K562 (cell line): ENCODE measurements around the gene TUBB4B. TPM values are rescaled to one million over a fixed set of nuclear protein-coding genes. Genes with fewer than 3 reads are reported as not detected.
A peak's percentile ranks its signal among the peaks of the same experiment; 100 is the strongest.

Source experiments
- ATAC-seq: fragments of 200-7000 bp; cut with Tn5 transposase; 3 replicates; pipeline ENCODE4 v1.9.1; 2020; ENCODE audit warnings: moderate library complexity
- BruUV-seq: library from RNA; stranded (reverse); fragments of 400-500 nt; replicated peaks from 2 replicates; lab custom pipeline; 2021; lab: Mats Ljungman, UMichigan
- CTCF ChIA-PET: fragments of 300-600 bp; formaldehyde crosslinking; extraction: SDS; loops from one replicate; lab custom pipeline; 2021; ENCODE audit warnings: low intra/inter-chr PET ratio; lab: Yijun Ruan, JAX
- POLR2A ChIA-PET: fragments of 300-600, 350-650 bp; sonication (Branson Sonifier 250); formaldehyde crosslinking; extraction: SDS; loops from one replicate; lab custom pipeline; 2021; ENCODE audit warnings: antibody characterized with exemption, inconsistent platforms; lab: Yijun Ruan, JAX
- DNase-seq, 4 experiments: peaks; one replicate each; pipeline versions ENCODE4 v3.0.0 to v3.0.0-alpha.2; 2011 to 2018; ENCODE audit warnings: low spot score in 3 of 4, mixed read lengths in 3 of 4; ENCODE audit errors: extremely low read depth in 1 of 4
- FAIRE-seq: peaks from 2 replicates; lab custom pipeline; 2011; peaks lifted over from hg19 to GRCh38; lab: Jason Lieb, UNC
- H2AFZ ChIP-seq: 2 replicates; pipeline ENCODE4 v1.6.0; 2011; ENCODE audit warnings: low read depth, low read length, control low read depth, inconsistent platforms
- H3K27ac ChIP-seq: fragments of 200-600 bp; 3 replicates; pipeline ENCODE4 v1.8.0; 2011; ENCODE audit warnings: low read depth, mild to moderate bottlenecking, control low read depth, inconsistent platforms, low read length, moderate library complexity, mixed read lengths; ENCODE audit errors: extremely low read depth
- H3K27me3 ChIP-seq, 2 experiments: fragments of 300-600 bp in 1 of 2; 2 replicates in 1 of 2; 3 replicates in 1 of 2; pipeline versions ENCODE4 v1.6.0 to v1.8.0; 2011; ENCODE audit warnings: inconsistent platforms in 2 of 2, low read length in 2 of 2, mild to moderate bottlenecking in 1 of 2, mixed read lengths in 1 of 2, moderate library complexity in 1 of 2; ENCODE audit not compliant: control insufficient read depth in 2 of 2, insufficient read depth in 2 of 2
- H3K36me3 ChIP-seq: fragments of 300-600 bp; 3 replicates; pipeline ENCODE4 v1.8.0; 2011; ENCODE audit warnings: mild to moderate bottlenecking, low read length, inconsistent platforms; ENCODE audit not compliant: control insufficient read depth, insufficient read depth
- H3K4me1 ChIP-seq, 2 experiments: fragments of 200-600 bp in 1 of 2; replicated peaks in 1 of 2; 2 replicates in 1 of 2; 3 replicates in 1 of 2; pipeline versions ENCODE4 v1.5.1 to v1.8.0; 2011; ENCODE audit warnings: inconsistent platforms in 2 of 2, low read length in 2 of 2, mild to moderate bottlenecking in 1 of 2, mixed read lengths in 1 of 2, moderate library complexity in 1 of 2; ENCODE audit not compliant: control insufficient read depth in 2 of 2, insufficient read depth in 2 of 2
- H3K4me2 ChIP-seq: 2 replicates; pipeline ENCODE4 v1.6.1; 2011; ENCODE audit warnings: low read length, control low read depth, inconsistent platforms, mixed read lengths; ENCODE audit not compliant: insufficient read depth
- H3K4me3 ChIP-seq: fragments of 200-600 bp; sonication (generic), shearing (Covaris generic); 2 replicates; pipeline ENCODE4 v1.5.1; 2016; ENCODE audit warnings: control low read depth, inconsistent platforms
- H3K79me2 ChIP-seq: fragments of 200-600 bp; 3 replicates; pipeline ENCODE4 v1.8.0; 2011; ENCODE audit warnings: low read length, inconsistent platforms; ENCODE audit not compliant: control insufficient read depth, insufficient read depth
- H3K9ac ChIP-seq, 2 experiments: 2 replicates each; pipeline versions ENCODE4 v1.6.0 to v1.6.1; 2011; ENCODE audit warnings: low read depth in 2 of 2, low read length in 2 of 2, control low read depth in 1 of 2, inconsistent platforms in 1 of 2, mild to moderate bottlenecking in 1 of 2, mixed read lengths in 1 of 2; ENCODE audit not compliant: insufficient read depth in 1 of 2
- H3K9me1 ChIP-seq: one replicate; pipeline ENCODE4 v1.6.0; 2011; ENCODE audit warnings: inconsistent platforms, mild to moderate bottlenecking, low read length, moderate library complexity; ENCODE audit not compliant: control insufficient read depth, insufficient read depth
- H3K9me3 ChIP-seq: replicated peaks from 2 replicates; pipeline ENCODE4 v1.5.1; 2011; ENCODE audit warnings: low read depth, low read length, inconsistent platforms; ENCODE audit not compliant: control insufficient read depth, insufficient read depth
- H4K20me1 ChIP-seq: replicated peaks from 2 replicates; pipeline ENCODE4 v1.6.1; 2011; ENCODE audit warnings: low read length, inconsistent platforms, mixed read lengths; ENCODE audit not compliant: control insufficient read depth, insufficient read depth
- AFF1 ChIP-seq, 2 experiments: fragments of 450-650 bp; IDR thresholded peaks; 2 replicates each; pipeline ENCODE4 v1.6.1; 2018; ENCODE audit warnings: mild to moderate bottlenecking in 2 of 2, low read depth in 1 of 2; ENCODE audit not compliant: partially characterized antibody in 2 of 2
- BDP1 ChIP-seq: IDR thresholded peaks from 3 replicates; pipeline ENCODE4 v1.6.1; 2011; ENCODE audit not compliant: insufficient read length, insufficient read depth
- CREB5 ChIP-seq: fragments of 250-450 bp; sonication (Bioruptor Pico); IDR thresholded peaks from 2 replicates; pipeline ENCODE4 v1.5.0; 2020; ENCODE audit warnings: mild to moderate bottlenecking
- CREM ChIP-seq: IDR thresholded peaks from 2 replicates; pipeline ENCODE4 v1.6.1; 2014; ENCODE audit warnings: antibody characterized with exemption, low read depth
- KLF10 ChIP-seq: fragments of 250-450 bp; sonication (Bioruptor Pico); IDR thresholded peaks from 2 replicates; pipeline ENCODE4 v1.6.1; 2021; ENCODE audit warnings: matching md5 sums
- NBN ChIP-seq: fragments of 450-650 bp; IDR thresholded peaks from 2 replicates; pipeline ENCODE4 v1.6.1; 2016; ENCODE audit warnings: low read depth, mild to moderate bottlenecking
- NFIC ChIP-seq: fragments of 450-650 bp; IDR thresholded peaks from 2 replicates; pipeline ENCODE4 v1.6.1; 2017; ENCODE audit warnings: mild to moderate bottlenecking, inconsistent platforms
- NR0B1 ChIP-seq: fragments of 450-650 bp; IDR thresholded peaks from one replicate; pipeline ENCODE4 v1.6.1; 2018; ENCODE audit warnings: mild to moderate bottlenecking, moderate library complexity; ENCODE audit not compliant: partially characterized antibody
- NR2F6 ChIP-seq: fragments of 450-650 bp; formaldehyde crosslinking; IDR thresholded peaks from 2 replicates; pipeline ENCODE4 v1.4.0; 2020; ENCODE audit warnings: mild to moderate bottlenecking
- TBP ChIP-seq: optimal IDR thresholded peaks from 2 replicates; pipeline ENCODE3; 2011; ENCODE audit warnings: low read depth, low read length, improper control_type of control experiment
- THRAP3 ChIP-seq: fragments of 450-650 bp; IDR thresholded peaks from 2 replicates; pipeline ENCODE4 v1.6.1; 2016; ENCODE audit warnings: mild to moderate bottlenecking, inconsistent platforms, borderline replicate concordance
- ZFP1 ChIP-seq: fragments of 450-650 bp; formaldehyde crosslinking; IDR thresholded peaks from 2 replicates; pipeline ENCODE4 v1.4.0; 2020; ENCODE audit warnings: mild to moderate bottlenecking, mixed read lengths
- ZNF23 ChIP-seq: fragments of 250-450 bp; sonication (Bioruptor Pico); IDR thresholded peaks from 2 replicates; pipeline ENCODE4 v1.4.0; 2020; ENCODE audit warnings: mild to moderate bottlenecking
- ZNF695 ChIP-seq: fragments of 450-650 bp; formaldehyde crosslinking; IDR thresholded peaks from 2 replicates; pipeline ENCODE4 v1.4.0; 2020; ENCODE audit warnings: mild to moderate bottlenecking, moderate library complexity
- WGBS: fragments of 100-300 bp; shearing (Covaris generic); methylation state at CpG from one replicate; pipeline ENCODE4 v1.1.6; 2016; ENCODE audit warnings: low coverage, mixed read lengths; ENCODE audit not compliant: insufficient coverage; ENCODE audit errors: missing lambda C conversion rate; 5-methylcytosine and 5-hydroxymethylcytosine counted together
- in situ Hi-C: fragments of 300-500 bp; cut with MboI; formaldehyde crosslinking; loops from 4 replicates; pipeline ENCODE4 v1.15.0; 2018; ENCODE audit warnings: inconsistent platforms, mixed read lengths
- intact Hi-C: fragments of 100-400 bp; cut with micrococcal nuclease; formaldehyde crosslinking; loops from 2 replicates; pipeline ENCODE4 v1.14.2; 2022
- polyA plus RNA-seq, 8 experiments: library from polyadenylated mRNA; depleted of rRNA in 4 of 8; stranded (reverse) in 5 of 8; unstranded in 3 of 8; fragments of >200 nt; fragmentation: Nextera tagmentation in 2 of 8; fragmentation: Illumina TruSeq in 1 of 8; extraction: Ambion mirVana in 2 of 8; extraction: Trizol in 1 of 8; gene quantifications; 2 replicates each; pipeline versions ENCODE4 v1.2.1 to v1.2.3, GENCODE V29; 2011 to 2014; ENCODE audit warnings: inconsistent platforms in 1 of 8, missing spikeins in 1 of 8
- total RNA-seq, 7 experiments: library from RNA; depleted of rRNA in 6 of 7; stranded (reverse); fragments of >200 nt in 6 of 7; fragmentation: Illumina TruSeq in 2 of 7; extraction: Trizol in 2 of 7; gene quantifications; 2 replicates each; pipeline versions ENCODE4 v1.2.1 to v1.2.3, GENCODE V29; 2011 to 2021; ENCODE audit warnings: low replicate concordance in 1 of 7
- TF ChIP-seq, protein P1 (sequence below): sonication (generic); formaldehyde crosslinking; IDR thresholded peaks from 2 replicates; pipeline ENCODE4 v1.8.0; 2022; ENCODE audit warnings: missing genetic modification reagents, mild to moderate bottlenecking, borderline replicate concordance

Gene TUBB4B
- total and polyA plus RNA-seq, 9 of the 15 experiments (the other 6 are each of a cell fraction or from before 2014, with no cell fraction given): 24.1 to 443 (median 268) TPM

DNA sequence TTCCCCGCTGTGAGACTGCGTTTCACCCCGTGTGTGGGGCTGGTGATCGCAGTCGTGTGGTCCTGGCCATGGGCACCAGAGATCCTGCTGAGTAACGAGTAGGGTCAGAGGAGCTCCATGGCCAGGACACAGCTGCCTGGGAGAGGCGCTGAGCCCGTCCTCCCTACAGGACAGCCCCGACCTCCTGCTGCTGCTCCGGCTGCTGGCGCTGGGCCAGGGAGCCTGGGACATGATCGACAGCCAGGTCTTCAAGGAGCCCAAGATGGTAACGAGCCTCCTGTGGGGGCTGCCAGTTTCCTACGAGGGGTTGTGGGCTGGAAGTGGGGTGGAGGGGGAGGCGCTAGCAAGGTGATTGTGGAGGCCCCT lies 25.1 kb downstream of the TUBB4B start:
- DNase-seq: no peak
- Histone ChIP-seq H3K4me1 (peaks cover 20 to 56% of the 10 kb centered on the region in 2 experiments), H3K36me3 (peaks cover 72% of the 10 kb centered on the region), H4K20me1 (no peaks in the 10 kb centered on the region), H3K9me3 (no peaks in the 10 kb centered on the region), H3K4me3 (no peak overlapping the region), H3K4me2 (no peak overlapping the region), H3K27me3 (no peaks in the 10 kb centered on the region), H3K79me2 (peaks cover 10% of the 10 kb centered on the region; the same call in 2 of the 3 replicates), H2AFZ (no peak overlapping the region), H3K27ac (no peak overlapping the region), H3K9me1 (no peaks in the 10 kb centered on the region), H3K9ac (no peak overlapping the region; a peak in 1 of 4 replicates)
- no TSS peak for BruUV-seq
- in situ Hi-C loops: no loop called here
- CTCF ChIA-PET: no interaction called here
- POLR2A ChIA-PET: interaction anchor here (0.7 to 4.2 kb wide), 6 partner anchors 11 to 137 kb away, joined by 3 to 23 read pairs (median 3); partner anchors contain the start of gene TOR4A
- ATAC-seq: no peak
- no peak for FAIRE-seq
- intact Hi-C loops: no loop called here
- 90% methylated on average over 15 of the region's 15 CpGs for WGBS
- no peak for TF ChIP-seq ZFP1
- TF ChIP-seq, protein P1, sequence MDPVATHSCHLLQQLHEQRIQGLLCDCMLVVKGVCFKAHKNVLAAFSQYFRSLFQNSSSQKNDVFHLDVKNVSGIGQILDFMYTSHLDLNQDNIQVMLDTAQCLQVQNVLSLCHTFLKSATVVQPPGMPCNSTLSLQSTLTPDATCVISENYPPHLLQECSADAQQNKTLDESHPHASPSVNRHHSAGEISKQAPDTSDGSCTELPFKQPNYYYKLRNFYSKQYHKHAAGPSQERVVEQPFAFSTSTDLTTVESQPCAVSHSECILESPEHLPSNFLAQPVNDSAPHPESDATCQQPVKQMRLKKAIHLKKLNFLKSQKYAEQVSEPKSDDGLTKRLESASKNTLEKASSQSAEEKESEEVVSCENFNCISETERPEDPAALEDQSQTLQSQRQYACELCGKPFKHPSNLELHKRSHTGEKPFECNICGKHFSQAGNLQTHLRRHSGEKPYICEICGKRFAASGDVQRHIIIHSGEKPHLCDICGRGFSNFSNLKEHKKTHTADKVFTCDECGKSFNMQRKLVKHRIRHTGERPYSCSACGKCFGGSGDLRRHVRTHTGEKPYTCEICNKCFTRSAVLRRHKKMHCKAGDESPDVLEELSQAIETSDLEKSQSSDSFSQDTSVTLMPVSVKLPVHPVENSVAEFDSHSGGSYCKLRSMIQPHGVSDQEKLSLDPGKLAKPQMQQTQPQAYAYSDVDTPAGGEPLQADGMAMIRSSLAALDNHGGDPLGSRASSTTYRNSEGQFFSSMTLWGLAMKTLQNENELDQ (CRISPR knock-in tag): no peak
- no peak for TF ChIP-seq CREM
- TF ChIP-seq CREB5 (CRISPR knock-in tag): no peak
- TF ChIP-seq BDP1: no peak
- TF ChIP-seq NBN: no peak
- TF ChIP-seq AFF1 (IDR thresholded peaks at IDR 0.05; ENCODE audit: low read depth in 1 of 2, partially characterized antibody in 2 of 2): no peak
- no peak for TF ChIP-seq THRAP3
- no peak for TF ChIP-seq KLF10 (CRISPR knock-in tag)
- no peak for TF ChIP-seq NR0B1
- TF ChIP-seq NR2F6 (CRISPR knock-in tag): no peak
- peak; percentile 75 for TF ChIP-seq NFIC
- TF ChIP-seq TBP: no peak
- TF ChIP-seq ZNF23 (CRISPR knock-in tag): no peak
- no peak for TF ChIP-seq ZNF695 (CRISPR knock-in tag)
